GM23248 (cell line): ENCODE measurements around the gene RHOB.

Experiments
- EZH2 ChIP-seq: fragments of 200-600 bp; sonication (generic); IDR thresholded peaks from 2 replicates; pipeline ENCODE4 v1.6.1; 2018; ENCODE audit warnings: antibody characterized with exemption, mild to moderate bottlenecking; ENCODE audit not compliant: insufficient read depth, poor library complexity, severe bottlenecking
- EZH2phosphoT487 ChIP-seq: fragments of 200-600 bp; sonication (generic); IDR thresholded peaks from 2 replicates; pipeline ENCODE4 v1.6.1; 2018; ENCODE audit warnings: antibody characterized with exemption, moderate library complexity, mild to moderate bottlenecking, low read depth; ENCODE audit not compliant: insufficient read depth

GRCh38 chr2:20451761-20452499 is 5.1 kb downstream of the RHOB start:
- no peak for TF ChIP-seq EZH2phosphoT487
- no peak for TF ChIP-seq EZH2
